GM12891 (cell line): Measurements from ENCODE around the gene LCA5L. TPM values are rescaled to one million over a fixed set of nuclear protein-coding genes. Genes with fewer than 3 reads are reported as not detected.

Experiments
- DNase-seq: peaks from one replicate; pipeline ENCODE4 v3.0.0; 2011; ENCODE audit warnings: low spot score; ENCODE audit not compliant: insufficient read length
- FAIRE-seq: peaks from 2 replicates; lab custom pipeline; 2011; peaks lifted over from hg19 to GRCh38; lab: Jason Lieb, UNC
- PAX5 ChIP-seq: IDR thresholded peaks from 2 replicates; pipeline ENCODE4 v1.6.1; 2011; ENCODE audit warnings: low read length, moderate library complexity, mild to moderate bottlenecking; ENCODE audit not compliant: insufficient read depth, severe bottlenecking
- POLR2A ChIP-seq: IDR thresholded peaks from 2 replicates; pipeline ENCODE4 v1.6.1; 2011; ENCODE audit warnings: low read depth, low read length, control low read depth
- POLR2AphosphoS5 ChIP-seq: IDR thresholded peaks from 2 replicates; pipeline ENCODE4 v1.6.1; 2011; ENCODE audit warnings: low read depth, low read length, control low read depth
- POU2F2 ChIP-seq: IDR thresholded peaks from 2 replicates; pipeline ENCODE4 v1.6.1; 2011; ENCODE audit warnings: low read depth, mild to moderate bottlenecking, control low read depth, low read length, moderate library complexity
- SPI1 ChIP-seq: IDR thresholded peaks from 2 replicates; pipeline ENCODE4 v1.6.1; 2011; ENCODE audit warnings: low read depth, low read length, control low read depth
- TAF1 ChIP-seq: IDR thresholded peaks from 2 replicates; pipeline ENCODE4 v1.6.1; 2011; ENCODE audit warnings: low read depth, low read length, control low read depth
- polyA plus RNA-seq: library from polyadenylated mRNA; unstranded; fragments of >200 nt; gene quantifications from one replicate; pipeline ENCODE4 v1.2.1, GENCODE V29; 2012; ENCODE audit warnings: low read depth, missing spikeins, inconsistent platforms; ENCODE audit not compliant: missing spikeins

The LCA5L gene
- polyA plus RNA-seq: 0.15 TPM

- DNase-seq: peak; percentile 92
- FAIRE-seq: peak; percentile 94
- TF ChIP-seq POLR2AphosphoS5: peak; percentile 84
- TF ChIP-seq SPI1: peak; percentile 49; the same call in 1 of the 2 replicates
- peak; percentile 77 for TF ChIP-seq POLR2A
- no peak for TF ChIP-seq POU2F2
- no peak for TF ChIP-seq PAX5
- TF ChIP-seq TAF1: no peak
Measured at GRCh38 chr21:39445321-39446269, at the start of gene LCA5L. Gene LCA5L, minus strand, starts transcription at chr21:39445778. Its CDS starts 17,285 bp downstream, at chr21:39428493.

DNA sequence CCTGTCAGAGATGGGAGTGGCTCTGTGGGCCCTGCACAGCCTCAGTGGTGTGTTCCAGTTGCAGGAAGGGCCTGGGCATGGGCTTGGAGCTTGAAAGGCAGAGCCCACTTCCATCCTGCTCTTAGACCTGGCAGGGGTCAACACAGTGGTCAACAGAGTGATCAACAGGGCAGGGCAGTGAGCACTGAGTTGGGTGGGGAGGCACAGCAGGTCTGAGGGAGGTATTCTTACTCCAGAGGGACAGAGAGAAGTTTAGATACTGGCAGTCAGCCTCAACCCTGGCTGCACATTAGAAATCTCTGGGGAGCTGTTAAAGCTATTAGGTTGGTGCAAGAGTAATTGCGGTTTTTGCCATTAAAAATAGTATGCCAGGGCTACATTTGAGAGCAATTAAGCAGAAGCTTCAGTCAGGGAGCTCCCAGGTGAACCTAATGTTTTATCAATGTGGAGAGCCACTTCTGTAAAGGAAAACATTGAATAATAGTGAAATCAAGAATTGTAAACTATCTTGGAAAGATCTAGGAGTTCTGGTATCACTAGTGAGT, 43.9 kb upstream of the LCA5L start:
- DNase-seq (no peak), FAIRE-seq (no peak)
- no peak for TF ChIP-seq POU2F2
- no peak for TF ChIP-seq POLR2A
- TF ChIP-seq PAX5: no peak
- no peak for TF ChIP-seq SPI1
- TF ChIP-seq POLR2AphosphoS5: no peak
- no peak for TF ChIP-seq TAF1

GRCh38 chr21:39484711-39485276, 39.2 kb upstream of the LCA5L start:
- DNase-seq (no peak), FAIRE-seq (no peak)
- TF ChIP-seq POU2F2 (no peak), POLR2A (no peak), PAX5 (no peak), TAF1 (no peak), POLR2AphosphoS5 (no peak), SPI1 (no peak)

DNA sequence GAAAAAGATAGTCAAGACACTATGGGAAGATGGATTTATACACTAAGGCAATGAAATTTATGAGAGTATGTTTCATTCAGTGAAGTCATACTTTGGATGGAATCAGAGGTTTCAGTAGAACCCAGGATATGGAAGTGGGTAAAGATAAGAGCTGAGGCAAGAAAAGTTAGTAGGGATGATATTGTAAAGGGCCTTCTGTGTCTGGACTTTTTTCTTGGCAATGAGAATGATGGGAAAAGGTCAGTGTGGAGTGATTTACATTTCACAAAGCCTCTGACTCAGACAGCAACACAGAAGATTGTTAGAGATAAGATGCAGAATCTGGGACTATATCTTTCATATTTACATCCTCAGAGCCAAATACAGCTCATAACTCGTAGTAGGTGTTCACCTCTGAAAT, 38.3 kb upstream of the LCA5L start:
- TF ChIP-seq POLR2AphosphoS5 (no peak), SPI1 (no peak), TAF1 (no peak), POLR2A (no peak), POU2F2 (no peak), PAX5 (no peak)
- FAIRE-seq (no peak), DNase-seq (no peak)

DNA sequence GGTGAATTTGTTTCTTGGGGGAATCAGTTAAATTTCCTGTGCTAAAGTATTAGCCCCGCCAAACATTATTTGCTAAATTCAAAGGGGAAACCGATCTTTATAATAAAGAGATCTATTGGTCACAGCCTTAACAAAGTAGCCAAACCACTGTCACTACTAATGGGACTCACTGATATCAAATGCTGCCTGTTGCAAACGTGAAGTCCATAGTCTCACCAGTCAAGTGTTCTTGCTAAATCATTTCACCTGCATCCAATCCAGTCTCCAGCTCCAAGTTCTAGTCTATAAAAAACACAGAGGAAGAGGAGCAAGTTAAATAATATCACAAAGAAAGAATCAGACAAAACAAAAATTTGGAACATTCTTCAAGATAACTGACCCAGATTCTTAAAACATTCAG, 36.3 kb upstream of the LCA5L start:
- FAIRE-seq: no peak
- DNase-seq: no peak
- no peak for TF ChIP-seq POLR2A
- TF ChIP-seq POU2F2: no peak
- TF ChIP-seq POLR2AphosphoS5: no peak
- TF ChIP-seq SPI1: no peak
- no peak for TF ChIP-seq TAF1
- no peak for TF ChIP-seq PAX5

- no peak for TF ChIP-seq SPI1
- TF ChIP-seq POLR2A: no peak
- FAIRE-seq (no peak), DNase-seq (no peak)
Measured at GRCh38 chr21:39480271-39480670, 34.7 kb upstream of the LCA5L start.

GRCh38 chr21:39479814-39480182, 34.2 kb upstream of the LCA5L start:
- no peak for DNase-seq
- no peak for TF ChIP-seq SPI1
- no peak for FAIRE-seq

GRCh38 chr21:39479164-39479813, 33.7 kb upstream of the LCA5L start:
- DNase-seq (no peak), FAIRE-seq (no peak)
- no peak for TF ChIP-seq POU2F2

DNA sequence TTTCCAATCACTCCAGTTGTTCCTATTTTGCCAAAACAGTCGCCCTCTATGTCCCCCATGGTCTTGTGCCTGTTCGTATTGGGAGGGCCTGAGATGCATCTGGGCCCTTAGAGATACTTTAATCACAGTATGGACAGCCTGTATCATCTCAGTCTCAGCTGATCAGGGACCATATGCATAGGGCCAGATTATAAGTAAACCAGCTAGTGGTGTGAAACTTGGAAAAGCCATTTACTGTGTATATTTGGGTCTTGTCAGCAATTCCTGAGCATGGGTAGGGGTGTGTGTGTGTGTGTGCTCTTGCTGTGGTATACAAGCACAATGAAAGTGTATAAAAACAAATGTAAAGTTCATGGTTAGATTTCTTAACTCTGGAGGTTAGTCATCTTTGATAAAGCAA, 29.0 kb upstream of the LCA5L start:
- TF ChIP-seq POU2F2 (no peak), SPI1 (no peak), TAF1 (no peak), POLR2A (no peak)
- DNase-seq: no peak
- FAIRE-seq: no peak
